Endothelial cell of umbilical vein (primary cell): Measurements from ENCODE around the gene NPC1L1. TPM values are rescaled to one million over a fixed set of nuclear protein-coding genes. Genes with fewer than 3 reads are reported as not detected.

Experiments
- BruUV-seq: library from RNA; stranded (reverse); fragments of 400-500 nt; replicated peaks from 2 replicates; lab custom pipeline; 2021; lab: Mats Ljungman, UMichigan
- CTCF ChIA-PET: fragments of 300-600, 350-600 bp; sonication (Branson Sonifier 250); formaldehyde crosslinking; loops from one replicate; lab custom pipeline; 2021; ENCODE audit warnings: antibody characterized with exemption, inconsistent platforms; lab: Charles Lee
- POLR2A ChIA-PET: fragments of 300-600, 350-600 bp; sonication (Branson Sonifier 250); formaldehyde crosslinking; loops from one replicate; lab custom pipeline; 2021; ENCODE audit warnings: antibody characterized with exemption, inconsistent platforms; lab: Charles Lee
- DNase-seq: peaks from one replicate; pipeline ENCODE4 v3.0.0-alpha.2; 2011; ENCODE audit warnings: low read depth, low spot score
- FAIRE-seq: peaks from 2 replicates; lab custom pipeline; 2011; peaks lifted over from hg19 to GRCh38; lab: Jason Lieb, UNC
- H2AFZ ChIP-seq: 2 replicates; pipeline ENCODE4 v1.6.0; 2012; ENCODE audit warnings: low read depth, low read length, control low read depth, inconsistent platforms
- H3K27ac ChIP-seq: 2 replicates; pipeline ENCODE4 v1.5.1; 2011; ENCODE audit warnings: low read depth, mild to moderate bottlenecking, control low read depth, low read length, moderate library complexity; ENCODE audit not compliant: insufficient read depth
- H3K27me3 ChIP-seq, 2 experiments: 2 replicates each; pipeline versions ENCODE4 v1.6.0 to v1.6.1; 2011; ENCODE audit warnings: low read length in 2 of 2, mixed read lengths in 1 of 2; ENCODE audit not compliant: control insufficient read depth in 2 of 2, insufficient read depth in 2 of 2
- H3K36me3 ChIP-seq, 2 experiments: 2 replicates in 1 of 2; 3 replicates in 1 of 2; pipeline ENCODE4 v1.5.1; 2011; ENCODE audit warnings: low read length in 2 of 2, mild to moderate bottlenecking in 1 of 2, moderate library complexity in 1 of 2; ENCODE audit not compliant: control insufficient read depth in 2 of 2, insufficient read depth in 2 of 2; ENCODE audit errors: extremely low read depth in 1 of 2
- H3K4me1 ChIP-seq: 3 replicates; pipeline ENCODE4 v1.5.1; 2011; ENCODE audit warnings: mild to moderate bottlenecking, low read length; ENCODE audit not compliant: control insufficient read depth, insufficient read depth; ENCODE audit errors: extremely low read depth
- H3K4me2 ChIP-seq: 2 replicates; pipeline ENCODE4 v1.6.1; 2011; ENCODE audit warnings: low read length, control low read depth, mixed read lengths; ENCODE audit not compliant: insufficient read depth
- H3K4me3 ChIP-seq, 3 experiments: fragments of 200-600 bp in 1 of 3; sonication (generic), shearing (Covaris generic) in 1 of 3; replicated peaks in 1 of 3; 2 replicates each; pipeline ENCODE4 v1.5.1; 2011 to 2016; ENCODE audit warnings: control low read depth in 3 of 3, low read length in 3 of 3, mild to moderate bottlenecking in 2 of 3, inconsistent platforms in 1 of 3, low read depth in 1 of 3, moderate library complexity in 1 of 3; ENCODE audit not compliant: insufficient read depth in 1 of 3
- H3K79me2 ChIP-seq: 2 replicates; pipeline ENCODE4 v1.6.0; 2012; ENCODE audit warnings: low read length, inconsistent platforms; ENCODE audit not compliant: control insufficient read depth, insufficient read depth
- H3K9ac ChIP-seq: replicated peaks from 2 replicates; pipeline ENCODE3; 2011; ENCODE audit warnings: low read length, control low read depth; ENCODE audit not compliant: insufficient read depth; ENCODE audit errors: extremely low read depth
- H3K9me1 ChIP-seq: replicated peaks from 3 replicates; pipeline ENCODE4 v1.6.0; 2011; ENCODE audit warnings: mild to moderate bottlenecking, low read length; ENCODE audit not compliant: control insufficient read depth, insufficient read depth; ENCODE audit errors: extremely low read depth
- H3K9me3 ChIP-seq: replicated peaks from 2 replicates; pipeline ENCODE4 v1.5.1; 2012; ENCODE audit warnings: low read length, inconsistent platforms; ENCODE audit not compliant: control insufficient read depth, insufficient read depth
- H4K20me1 ChIP-seq: replicated peaks from 2 replicates; pipeline ENCODE3; 2011; ENCODE audit warnings: mild to moderate bottlenecking, low read length; ENCODE audit not compliant: control insufficient read depth, insufficient read depth; ENCODE audit errors: extremely low read depth
- CTCF ChIP-seq, 2 donors: IDR thresholded peaks; 1 replicate in 1 of 2; 2 replicates in 1 of 2; pipeline ENCODE4 v1.5.1; 2011; ENCODE audit warnings: low read length in 2 of 2, mild to moderate bottlenecking in 2 of 2, moderate library complexity in 2 of 2, control low read depth in 1 of 2, inconsistent platforms in 1 of 2, low read depth in 1 of 2; ENCODE audit not compliant: insufficient read depth in 1 of 2; ENCODE audit errors: extremely low read depth in 1 of 2
- EZH2 ChIP-seq: IDR thresholded peaks from 2 replicates; pipeline ENCODE4 v1.6.1; 2012; ENCODE audit warnings: borderline replicate concordance, low read depth, mild to moderate bottlenecking, moderate library complexity, low read length, inconsistent platforms; ENCODE audit not compliant: severe bottlenecking
- FOS ChIP-seq: IDR thresholded peaks from 2 replicates; pipeline ENCODE4 v1.6.1; 2011; ENCODE audit warnings: mild to moderate bottlenecking, low read length, moderate library complexity, borderline replicate concordance; ENCODE audit not compliant: insufficient read depth
- GATA2 ChIP-seq: IDR thresholded peaks from 2 replicates; pipeline ENCODE4 v1.7.0; 2011; ENCODE audit warnings: low read depth, mild to moderate bottlenecking, moderate library complexity, mixed read lengths, low read length; ENCODE audit not compliant: insufficient read length, insufficient read depth
- JUN ChIP-seq: IDR thresholded peaks from 2 replicates; pipeline ENCODE4 v1.6.1; 2011; ENCODE audit warnings: borderline replicate concordance, low read depth; ENCODE audit not compliant: insufficient read length, insufficient read depth
- MYC ChIP-seq: IDR thresholded peaks from one replicate; pipeline ENCODE4 v1.6.1; 2011; ENCODE audit warnings: mild to moderate bottlenecking, low read depth, low read length
- POLR2A ChIP-seq: IDR thresholded peaks from 2 replicates; pipeline ENCODE4 v1.6.1; 2012; ENCODE audit warnings: low read depth, mild to moderate bottlenecking, control low read depth, low read length
- POLR2AphosphoS5 ChIP-seq: IDR thresholded peaks from 2 replicates; pipeline ENCODE4 v1.6.1; 2012; ENCODE audit warnings: low read depth, mild to moderate bottlenecking, control low read depth, low read length, moderate library complexity; ENCODE audit not compliant: insufficient read depth
- dilution Hi-C: fragments of 300-500 bp; cut with MboI; formaldehyde crosslinking; loops from one replicate; pipeline ENCODE4 v1.15.0; 2019; ENCODE audit warnings: low sequenced_read_pairs; ENCODE audit not compliant: extremely low pct_ligation_motif_present
- intact Hi-C: fragments of 100-400 bp; cut with micrococcal nuclease; formaldehyde crosslinking; loops from one replicate; pipeline ENCODE4 v1.10.0; 2022
- polyA plus RNA-seq, 4 experiments: library from polyadenylated mRNA; depleted of rRNA in 3 of 4; stranded (reverse) in 3 of 4; unstranded in 1 of 4; fragments of >200 nt; gene quantifications; 2 replicates each; pipeline versions ENCODE4 v1.2.1 to v1.2.3, GENCODE V29; 2011 to 2012; ENCODE audit warnings: missing spikeins in 1 of 4
- total RNA-seq: library from RNA; stranded (reverse); gene quantifications from 2 replicates; pipeline ENCODE4 v1.2.3, GENCODE V29; 2021
- TF ChIP-seq, protein P1 (sequence below): IDR thresholded peaks from 2 replicates; pipeline ENCODE4 v1.6.1; 2011; ENCODE audit not compliant: insufficient read depth, insufficient read length

NPC1L1 gene
- total and polyA plus RNA-seq, 2 donors (not counting 3 experiments of a cell fraction or from before 2014, with no cell fraction given): not detected

- ChIA-PET CTCF (interaction anchor here (0.6 to 3.6 kb wide), 4 partner anchors 32 to 74 kb away, joined by 3 to 16 read pairs (median 3); no protein-coding TSS in a partner anchor), POLR2A (no interaction called here)
- H3K36me3 ChIP-seq: no peaks in the 10 kb centered on the region
- peak overlapping the region; percentile 91 for H3K27ac ChIP-seq
- H2AFZ ChIP-seq: peak overlapping the region; percentile 91
- intact Hi-C loops: loop anchor here (5.0 kb wide), 2 partner anchors 76 to 419 kb away; no protein-coding TSS in a partner anchor
- H3K4me3 ChIP-seq: peak overlapping the region; percentile 65 to 94 (median 65)
- FAIRE-seq: no peak
- H3K4me2 ChIP-seq: peak overlapping the region; percentile 93
- dilution Hi-C loops: no loop called here
- H3K4me1 ChIP-seq: peaks cover 31% of the 10 kb centered on the region
- H3K79me2 ChIP-seq: peaks cover 33% of the 10 kb centered on the region
- DNase-seq: no peak
- peak overlapping the region; percentile 85 for H3K9ac ChIP-seq
- no peaks in the 10 kb centered on the region for H3K9me1 ChIP-seq
- BruUV-seq: no TSS peak
- peaks cover 0 to 7% of the 10 kb centered on the region in 2 experiments for H3K27me3 ChIP-seq
- H4K20me1 ChIP-seq: no peaks in the 10 kb centered on the region
- TF ChIP-seq POLR2A: no peak
- no peak for TF ChIP-seq EZH2
- no peak for TF ChIP-seq FOS
- TF ChIP-seq POLR2AphosphoS5: no peak
- TF ChIP-seq GATA2: no peak
- no peak for TF ChIP-seq MYC
- no peak for TF ChIP-seq JUN
- TF ChIP-seq, protein P1, sequence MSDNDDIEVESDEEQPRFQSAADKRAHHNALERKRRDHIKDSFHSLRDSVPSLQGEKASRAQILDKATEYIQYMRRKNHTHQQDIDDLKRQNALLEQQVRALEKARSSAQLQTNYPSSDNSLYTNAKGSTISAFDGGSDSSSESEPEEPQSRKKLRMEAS: no peak
- no peak for TF ChIP-seq CTCF (IDR thresholded peaks at IDR 0.05; ENCODE audit: extremely low read depth in 1 of 2, insufficient read depth in 1 of 2, low read depth in 1 of 2, low read length in 2 of 2)
- H3K9me3 ChIP-seq: no peaks in the 10 kb centered on the region
Observed at GRCh38 chr7:44491229-44491628, 49.9 kb downstream of the NPC1L1 start.
